DMS114 treated with DMSO at 0.1 percent for 48 hours (cell line): ENCODE results near the gene BCAM.
"Not testable (repeated sequence)": the region's sequence is repeated elsewhere in the genome, so short reads cannot be mapped to it uniquely, and the experiment has no call there.

Experiments
- DNase-seq: peaks from one replicate; lab custom pipeline; 2025; ENCODE audit not compliant: unreplicated experiment; lab: John Stamatoyannopoulos, UW

Gene BCAM

GRCh38 chr19:44808463-44809371 lies at the start of gene BCAM:
BCAM (plus strand) TSS chr19:44809103; CDS start chr19:44809125, 22 bp downstream.
- no peak for DNase-seq

- DNase-seq, result no peak
Observed at GRCh38 chr19:44762038-44762437, 46.9 kb upstream of the BCAM start.

- DNase-seq, result no peak
Observed at GRCh38 chr19:44765033-44765948, 43.6 kb upstream of the BCAM start.

GRCh38 chr19:44765949-44766335 lies 43.0 kb upstream of the BCAM start:
- no peak for DNase-seq

- no peak for DNase-seq
Observed at GRCh38 chr19:44767295-44768180, 41.4 kb upstream of the BCAM start.

GRCh38 chr19:44770550-44771257 lies 38.2 kb upstream of the BCAM start:
- DNase-seq, result peak; percentile 78

- not testable (repeated sequence) for DNase-seq
Observed at GRCh38 chr19:44772144-44772543, 36.8 kb upstream of the BCAM start.

- no peak for DNase-seq
Observed at GRCh38 chr19:44772959-44773358, 35.9 kb upstream of the BCAM start.

GRCh38 chr19:44775676-44776240 lies 33.1 kb upstream of the BCAM start:
- DNase-seq, result no peak

GRCh38 chr19:44776402-44777096 lies 32.4 kb upstream of the BCAM start:
- DNase-seq, result no peak

- DNase-seq, result no peak
Observed at GRCh38 chr19:44777715-44778347, 31.1 kb upstream of the BCAM start, which contains the start of gene CBLC. CBLC (plus strand) TSS chr19:44777890; CDS start chr19:44777932, 42 bp downstream.

GRCh38 chr19:44779150-44779549 lies 29.8 kb upstream of the BCAM start:
- no peak for DNase-seq

- not testable (repeated sequence) for DNase-seq
Observed at GRCh38 chr19:44781694-44782093, 27.2 kb upstream of the BCAM start.

GRCh38 chr19:44782729-44783128 lies 26.2 kb upstream of the BCAM start:
- no peak for DNase-seq

GRCh38 chr19:44783545-44783944 lies 25.4 kb upstream of the BCAM start:
- DNase-seq, result no peak

- no peak for DNase-seq
Observed at GRCh38 chr19:44785271-44785670, 23.6 kb upstream of the BCAM start.

GRCh38 chr19:44785993-44786392 lies 22.9 kb upstream of the BCAM start:
- DNase-seq, result no peak

- no peak for DNase-seq
Observed at GRCh38 chr19:44788971-44789370, 19.9 kb upstream of the BCAM start.
